HG02943 (cell line): ENCODE results near the gene GSC2.
"Not testable (repeated sequence)": the region's sequence is repeated elsewhere in the genome, so short reads cannot be mapped to it uniquely, and the experiment has no call there.

Experiments
- ATAC-seq: cut with Tn5 transposase; IDR thresholded peaks from one replicate; pipeline ENCODE4 v1.9.1; 2021; ENCODE audit warnings: mild to moderate bottlenecking, low read depth, moderate library complexity; ENCODE audit not compliant: unreplicated experiment

The GSC2 gene

DNA sequence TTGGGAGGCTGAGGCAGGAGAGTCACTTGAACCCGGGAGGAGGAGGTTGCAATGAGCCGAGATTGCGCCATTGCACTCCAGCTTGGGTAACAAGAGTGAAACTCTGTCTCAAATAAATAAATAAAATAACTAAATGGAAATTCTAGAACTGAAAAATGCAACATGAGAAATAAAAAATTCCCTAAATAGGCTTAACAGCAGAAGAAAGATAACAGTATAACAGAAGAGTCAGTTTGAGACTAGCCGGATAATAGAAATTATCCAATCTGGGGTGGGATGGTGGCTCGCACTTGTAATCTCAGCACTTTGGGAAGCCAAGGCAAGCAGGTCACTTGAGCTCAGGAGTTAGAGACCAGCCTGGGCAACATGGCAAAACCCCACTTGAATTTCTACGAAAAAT lies 14.3 kb upstream of the GSC2 start:
- no peak for ATAC-seq

DNA sequence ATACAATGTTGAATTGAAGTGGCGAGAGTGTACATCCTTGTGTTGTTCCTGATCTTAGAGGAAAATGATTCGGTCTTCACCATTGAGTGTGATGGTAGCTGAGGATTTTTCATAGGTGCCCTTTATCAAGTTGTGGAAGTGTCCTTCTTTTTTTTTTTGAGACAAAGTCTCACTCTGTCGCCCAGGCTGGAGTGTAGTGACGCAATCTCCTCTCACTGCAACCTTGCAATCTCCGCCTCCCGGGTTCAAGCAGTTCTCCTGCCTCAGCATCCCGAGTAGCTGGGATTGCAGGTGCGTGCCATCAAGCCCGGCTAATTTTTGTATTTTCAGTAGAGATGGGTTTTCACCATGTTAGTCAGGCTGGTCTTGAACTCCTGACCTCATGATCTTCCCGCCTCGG lies 8.6 kb upstream of the GSC2 start:
- not testable (repeated sequence) for ATAC-seq

DNA sequence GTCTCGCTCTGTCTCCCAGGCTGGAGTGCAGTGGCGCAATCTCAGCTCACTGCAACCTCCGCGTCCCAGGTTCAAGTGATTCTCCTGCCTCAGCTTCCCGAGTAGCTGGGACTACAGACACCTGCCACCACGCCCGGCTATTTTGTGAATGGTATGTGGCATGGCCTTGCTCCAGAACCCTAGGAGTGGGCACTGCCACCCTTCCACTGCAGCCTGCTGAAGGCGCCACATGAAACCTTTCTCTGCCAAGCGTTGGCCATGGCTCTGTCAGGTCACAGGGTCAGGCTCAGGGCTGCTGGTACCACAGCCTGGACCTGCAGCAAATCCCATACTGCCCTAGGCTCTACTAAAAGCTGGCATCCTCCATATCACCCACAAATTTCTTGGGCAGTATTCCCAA lies 6.0 kb upstream of the GSC2 start:
- not testable (repeated sequence) for ATAC-seq

DNA sequence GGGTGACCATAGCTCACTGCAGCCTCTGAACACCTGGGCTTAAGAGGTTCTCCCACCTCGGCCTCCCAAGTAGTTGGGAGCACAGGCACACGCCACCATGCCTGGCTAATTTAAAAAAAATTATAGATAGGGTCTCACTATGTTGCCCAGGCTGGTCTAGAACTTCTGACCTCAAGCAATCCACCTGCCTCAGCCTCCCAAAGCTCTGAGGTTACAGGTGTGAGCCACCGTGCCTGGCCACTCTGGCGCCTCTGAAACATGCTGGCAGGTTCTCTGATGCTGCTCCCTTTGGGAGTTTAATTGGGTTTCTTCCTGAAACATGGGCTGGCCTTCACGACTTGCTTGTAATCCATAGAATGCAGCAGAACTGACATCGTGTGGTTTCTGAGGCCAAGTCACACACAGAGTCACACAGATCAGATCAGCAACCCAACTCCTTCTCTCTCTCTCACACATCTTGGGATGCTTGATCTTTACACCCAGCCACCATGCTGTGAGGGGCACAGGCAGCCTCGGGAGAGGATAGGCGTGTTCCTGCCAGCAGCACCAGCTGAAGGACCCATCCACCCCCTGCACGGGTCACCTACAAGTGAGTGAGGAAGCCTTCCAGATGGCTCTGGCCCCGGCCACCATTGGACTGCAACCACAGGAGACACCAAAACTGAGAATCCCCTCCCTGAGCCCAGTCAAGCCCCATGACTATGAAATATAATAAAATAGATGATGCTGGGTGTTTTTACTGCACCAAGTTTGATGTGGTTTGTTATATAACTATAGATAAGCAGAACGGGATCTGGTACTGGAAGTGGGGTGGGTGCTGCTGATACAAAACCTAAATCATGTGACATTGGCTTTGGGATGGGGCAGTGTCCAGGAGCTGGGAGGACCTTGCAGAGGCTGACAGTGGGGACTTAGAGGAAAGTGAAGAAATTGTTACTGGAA lies 3.1 kb upstream of the GSC2 start:
- no peak for ATAC-seq

DNA sequence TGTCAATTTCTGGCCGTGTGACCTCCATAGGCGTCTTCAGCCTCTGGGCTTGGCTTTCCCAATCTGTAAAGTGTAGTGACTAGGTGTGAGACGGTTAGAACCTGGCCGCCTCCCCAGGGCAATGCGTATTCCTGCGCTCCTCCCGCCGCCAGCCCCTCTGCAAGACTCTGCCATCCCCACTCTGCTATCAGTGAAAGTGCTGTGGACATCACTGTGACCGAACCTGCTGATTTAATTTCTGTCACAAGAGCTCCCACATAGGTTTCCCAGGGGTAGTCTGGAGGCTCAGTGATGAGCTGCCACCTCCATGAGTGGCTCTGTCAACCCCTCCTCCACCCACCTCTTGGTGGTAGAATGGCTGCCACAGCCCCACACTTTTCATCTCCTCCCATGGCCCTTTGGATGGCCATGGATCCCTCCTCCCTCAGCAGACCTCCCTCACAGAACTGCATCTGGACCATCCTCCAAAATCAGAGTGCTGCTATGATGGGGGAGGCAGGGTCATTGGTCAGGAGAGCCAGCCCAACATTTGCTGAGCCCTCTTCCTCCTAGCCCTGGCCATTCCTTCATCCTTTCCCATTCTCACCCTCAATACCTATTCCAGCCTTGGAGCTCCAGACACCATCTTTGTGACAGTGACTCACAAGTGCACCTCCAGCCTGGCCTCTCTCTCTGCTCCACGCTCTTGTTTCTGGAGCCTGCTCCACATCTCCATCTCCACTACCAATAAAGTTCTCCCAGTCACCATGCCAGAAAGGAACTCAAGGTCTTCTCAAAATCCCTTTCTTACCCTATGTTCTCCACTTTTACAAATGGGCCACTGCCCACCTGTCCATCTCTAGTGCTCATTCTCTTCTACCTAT lies 1.5 kb upstream of the GSC2 start:
- no peak for ATAC-seq

DNA sequence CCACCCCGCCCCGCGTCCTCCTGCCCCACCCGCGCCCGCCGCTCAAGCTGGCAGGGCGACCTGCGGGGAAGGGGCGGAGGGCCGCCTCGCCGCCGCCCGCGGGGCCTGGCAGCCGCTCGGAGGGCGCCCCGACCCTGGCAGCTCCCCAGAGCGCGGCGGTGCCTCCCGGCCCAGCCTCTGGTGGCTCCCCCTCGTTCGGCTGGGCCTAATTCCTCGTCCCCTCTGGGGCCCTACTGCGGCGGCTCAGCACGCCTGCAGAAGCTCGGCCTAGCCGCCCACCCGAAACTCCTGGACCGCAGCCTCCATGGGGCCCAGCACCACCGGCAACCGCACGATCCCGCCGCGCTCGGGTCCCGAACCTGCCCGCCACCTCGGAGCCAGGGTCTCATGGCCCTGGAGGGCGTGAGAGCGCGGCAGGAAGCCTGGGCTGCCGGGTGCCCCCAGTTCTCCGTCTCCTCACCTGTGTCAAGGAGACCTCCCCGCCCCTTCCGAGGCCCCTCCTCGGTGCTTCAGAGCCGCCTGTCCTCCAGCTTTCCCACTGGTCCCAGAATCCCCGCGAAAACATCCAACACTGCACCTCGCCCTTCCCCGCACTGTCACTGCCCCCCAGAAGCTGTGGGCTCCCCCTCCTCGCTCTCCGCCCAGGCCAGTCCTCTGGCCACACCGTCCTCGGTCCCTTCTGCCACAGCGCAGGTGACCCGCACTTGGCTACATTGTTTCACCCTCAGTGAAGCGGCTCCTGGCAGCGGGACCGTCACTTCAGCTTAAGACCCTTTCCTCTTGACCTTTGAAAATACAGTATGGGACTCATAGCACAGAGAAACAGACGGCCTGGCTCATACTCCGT lies 613 bp upstream of the GSC2 start:
- no peak for ATAC-seq

DNA sequence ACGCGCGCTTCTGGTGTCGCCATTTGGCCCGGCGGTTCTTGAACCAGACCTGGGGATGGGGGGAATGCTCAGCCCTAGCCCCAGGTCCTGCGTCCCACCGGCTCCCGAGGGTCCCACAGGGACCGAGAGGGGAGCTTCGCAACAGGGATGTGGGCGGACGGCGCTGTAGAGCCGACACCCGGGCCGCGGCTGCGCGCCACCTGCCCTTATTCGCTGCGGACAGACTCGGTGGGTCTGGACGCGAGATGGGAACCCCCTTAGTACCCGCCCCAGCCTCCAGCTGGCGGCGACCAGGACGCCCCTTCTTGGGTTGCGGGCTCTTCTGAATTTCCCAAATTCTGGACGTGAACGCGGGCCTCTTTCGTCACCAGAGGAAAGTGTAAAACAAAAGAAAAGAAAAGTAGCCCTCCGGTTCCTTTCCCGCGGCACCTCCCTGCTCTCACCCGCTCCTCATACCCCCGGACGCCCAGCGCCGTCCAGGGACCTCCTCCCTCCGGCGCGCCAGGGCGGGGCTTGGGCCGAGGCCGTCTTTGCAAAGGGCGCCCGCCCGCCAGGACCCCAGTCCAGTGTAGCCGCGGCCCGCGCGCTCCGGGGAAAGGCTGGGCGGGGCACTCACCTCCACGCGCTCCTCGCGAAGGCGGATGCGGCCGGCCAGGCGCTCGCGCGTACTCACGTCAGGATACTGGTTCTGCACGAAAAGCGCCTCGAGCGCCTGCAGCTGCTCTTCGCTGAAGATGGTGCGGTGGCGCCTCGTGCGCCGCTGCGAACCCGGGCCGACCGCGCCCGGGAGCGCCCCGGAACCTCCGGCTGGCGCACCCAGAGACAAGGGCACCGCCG lies 827 bp downstream of the GSC2 start:
- ATAC-seq = no peak

DNA sequence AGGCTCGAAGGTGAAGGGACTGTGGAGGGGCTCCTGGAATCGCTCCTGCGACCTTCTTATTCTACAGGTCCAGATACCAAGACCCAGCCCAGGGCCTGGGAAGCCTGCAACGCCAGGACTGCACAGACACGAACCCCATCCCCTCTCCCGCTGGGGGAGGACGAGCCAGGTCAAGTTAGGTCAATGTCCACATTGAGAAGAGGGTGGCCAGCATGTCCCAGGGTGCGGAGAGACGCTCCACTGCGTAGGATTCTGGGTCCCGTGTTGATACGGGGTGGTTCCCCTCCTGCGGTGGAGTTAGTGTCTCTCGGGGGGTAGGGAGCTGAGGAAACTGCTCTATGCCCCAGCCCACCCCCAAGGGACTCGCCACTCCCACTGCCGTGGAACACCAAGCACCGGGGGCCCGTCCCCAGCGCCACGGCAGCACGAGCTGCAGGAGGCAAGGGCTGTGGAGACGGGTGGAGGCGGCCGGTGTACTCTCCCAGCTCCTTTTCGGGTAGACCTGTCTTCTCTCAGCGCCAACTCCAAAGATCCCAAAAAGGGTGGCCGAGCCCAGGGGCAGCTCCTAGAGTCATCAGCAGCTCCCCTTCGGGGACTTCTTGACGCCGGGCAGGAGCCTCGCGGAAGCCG lies 1.6 kb downstream of the GSC2 start:
- ATAC-seq = no peak

DNA sequence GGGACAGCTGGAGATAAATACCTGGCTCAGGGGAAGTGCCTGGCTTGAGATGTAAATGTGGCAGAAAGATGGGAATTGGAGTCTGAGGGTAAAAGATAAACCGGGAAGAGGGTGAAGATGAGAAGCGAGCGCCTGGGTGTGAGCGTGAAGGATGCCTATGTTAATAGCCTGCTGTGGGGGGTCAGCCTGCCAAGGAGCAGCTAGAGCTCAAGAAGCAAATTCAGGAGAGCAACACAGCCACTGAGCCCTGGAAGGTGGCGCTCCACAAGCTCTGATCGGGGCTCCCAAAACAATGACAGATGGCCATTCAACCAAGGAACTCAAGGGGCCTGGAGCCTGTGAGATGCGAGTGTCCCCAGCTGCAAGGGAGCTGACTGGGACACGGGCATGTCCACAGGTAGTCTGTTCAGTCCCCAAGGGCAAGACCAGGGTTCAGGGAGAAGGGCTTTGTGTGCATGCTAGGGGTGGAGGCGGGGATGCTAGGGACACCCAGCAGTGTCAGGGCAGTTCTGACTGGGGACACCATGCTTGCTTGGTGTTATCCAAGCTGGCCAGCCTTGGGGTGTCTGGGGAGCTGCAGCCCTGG lies 2.8 kb downstream of the GSC2 start:
- ATAC-seq = no peak

DNA sequence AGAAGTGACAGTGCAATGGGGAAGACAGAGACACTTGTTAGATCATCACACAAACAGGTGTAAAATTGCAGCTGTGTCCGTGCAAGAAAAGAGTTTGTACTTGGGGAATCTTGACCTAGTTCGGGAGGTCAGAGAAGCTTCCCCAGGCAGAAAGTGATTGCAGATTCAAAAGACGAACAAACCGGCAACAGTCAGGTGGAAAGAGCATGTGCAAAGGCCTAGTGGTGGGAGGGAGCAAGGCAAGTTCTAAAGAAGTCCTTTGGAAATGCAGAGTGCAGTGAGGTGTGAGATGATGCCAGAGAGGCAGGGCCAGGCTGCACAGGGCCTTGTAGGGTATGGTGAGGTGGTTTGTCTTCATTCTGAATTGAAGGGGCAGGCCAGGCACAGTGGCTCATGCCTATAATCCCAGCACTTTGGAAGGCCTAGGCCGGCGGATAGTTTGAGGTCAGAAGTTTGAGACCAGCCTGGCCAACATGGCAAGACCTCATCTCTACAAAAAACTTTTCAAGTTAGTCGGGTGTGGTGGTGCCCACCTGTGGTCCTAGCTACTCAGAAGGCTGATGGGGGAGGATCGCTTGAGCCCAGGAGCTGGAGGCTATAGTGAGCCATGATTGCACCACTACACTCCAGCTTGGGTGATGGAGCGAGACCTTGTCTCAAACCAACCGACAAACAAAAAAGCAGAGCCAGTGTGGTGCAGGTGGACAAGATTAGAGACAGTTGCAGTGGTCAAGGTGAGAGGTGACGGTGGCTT lies 3.7 kb downstream of the GSC2 start:
- ATAC-seq = no peak

DNA sequence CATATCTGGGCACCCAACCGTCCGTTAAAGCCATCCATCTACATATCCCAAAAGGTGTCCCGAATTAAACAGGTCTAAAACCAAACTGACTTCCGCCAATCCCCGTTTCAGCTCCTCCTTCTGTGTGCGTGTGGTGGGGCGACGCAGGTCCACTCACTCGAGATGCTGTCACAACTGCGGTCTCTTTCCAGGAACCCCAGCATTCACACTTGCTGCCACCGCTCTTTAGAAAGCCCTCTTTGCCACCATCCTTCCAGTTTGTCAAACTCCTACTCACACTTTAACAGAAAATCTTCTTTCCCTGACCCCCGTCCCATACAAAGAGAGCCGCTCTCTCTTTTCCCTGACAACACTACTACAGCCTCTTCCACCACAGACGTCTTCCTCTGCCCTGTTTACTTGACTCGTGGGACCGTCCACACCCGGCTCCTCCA lies 6.1 kb downstream of the GSC2 start:
- peak; percentile 13 for ATAC-seq

DNA sequence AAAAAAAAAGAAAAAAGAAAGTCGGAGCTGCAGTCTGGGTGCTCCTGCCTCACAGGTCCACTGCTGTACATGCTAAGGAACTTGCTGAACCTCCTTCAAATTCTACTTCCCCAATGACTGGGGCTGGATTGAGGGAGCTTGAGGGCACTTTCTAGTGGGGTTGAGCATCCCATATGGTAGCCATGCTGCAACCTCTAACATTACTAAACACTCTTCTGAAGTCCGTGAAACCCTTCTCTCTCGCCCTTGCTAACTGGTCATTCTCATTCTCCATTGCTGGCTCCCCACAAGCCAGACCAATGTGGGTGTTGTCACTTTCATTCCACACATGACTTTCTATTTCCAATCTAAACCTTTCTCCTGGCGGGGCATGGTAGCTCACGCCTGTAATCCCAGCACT lies 6.9 kb downstream of the GSC2 start:
- ATAC-seq = no peak

DNA sequence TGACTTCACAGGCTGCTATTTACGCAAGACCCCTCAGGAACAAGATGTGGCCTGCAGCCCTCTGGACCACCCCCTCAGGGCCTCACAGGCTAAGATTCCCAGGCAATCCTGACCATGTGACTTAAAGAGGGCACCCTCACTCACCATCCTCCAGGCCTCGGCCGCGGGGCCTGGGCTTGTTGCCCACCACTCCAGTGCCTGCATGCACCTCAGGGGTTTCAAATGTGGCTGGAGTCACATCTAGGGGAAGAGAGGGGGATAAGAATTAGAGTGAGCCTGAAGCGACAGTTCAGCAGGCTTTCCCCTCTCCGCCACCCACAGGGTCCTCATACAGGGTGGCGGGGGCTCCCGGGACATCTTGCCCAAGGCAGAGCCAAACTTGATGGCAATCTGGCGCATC lies 7.7 kb downstream of the GSC2 start:
- no peak for ATAC-seq

DNA sequence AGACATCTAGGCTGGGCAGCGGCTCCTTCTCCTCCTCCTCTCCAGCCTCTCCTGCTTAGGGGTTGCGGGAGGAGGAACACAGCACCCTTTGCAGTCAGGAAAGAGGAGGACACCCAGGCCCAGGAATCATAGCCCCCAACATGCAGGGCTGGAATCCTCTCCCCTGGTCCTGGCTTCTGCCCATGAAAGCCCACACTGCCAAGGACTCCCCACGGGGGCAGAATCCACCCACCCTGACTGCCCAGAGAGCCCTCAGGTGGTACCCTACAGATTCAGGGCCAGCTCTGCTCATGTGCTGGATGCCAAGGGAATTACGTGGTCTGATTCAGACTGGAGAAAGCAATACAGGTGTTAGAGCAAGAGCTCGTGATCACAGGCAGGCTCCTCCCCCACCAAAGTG lies 10.1 kb downstream of the GSC2 start:
- no peak for ATAC-seq

DNA sequence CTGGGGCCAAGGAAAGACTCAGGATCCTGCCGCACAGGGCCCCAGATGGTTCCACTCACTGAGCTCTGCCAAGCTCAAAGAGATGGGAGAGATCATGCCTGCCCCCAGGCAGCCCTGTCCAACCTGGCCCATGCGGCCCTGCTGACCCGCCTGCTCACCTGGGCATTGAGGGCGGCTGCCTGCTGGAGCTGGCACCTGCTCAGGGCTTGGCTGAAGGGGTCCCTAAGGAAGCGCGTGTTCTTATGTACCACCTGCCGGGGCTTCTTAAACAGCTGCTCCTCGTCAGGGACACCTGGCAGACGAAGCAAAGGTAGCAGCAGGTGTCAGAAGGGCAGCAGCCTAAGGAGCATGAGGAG lies 11.1 kb downstream of the GSC2 start:
- no peak for ATAC-seq

DNA sequence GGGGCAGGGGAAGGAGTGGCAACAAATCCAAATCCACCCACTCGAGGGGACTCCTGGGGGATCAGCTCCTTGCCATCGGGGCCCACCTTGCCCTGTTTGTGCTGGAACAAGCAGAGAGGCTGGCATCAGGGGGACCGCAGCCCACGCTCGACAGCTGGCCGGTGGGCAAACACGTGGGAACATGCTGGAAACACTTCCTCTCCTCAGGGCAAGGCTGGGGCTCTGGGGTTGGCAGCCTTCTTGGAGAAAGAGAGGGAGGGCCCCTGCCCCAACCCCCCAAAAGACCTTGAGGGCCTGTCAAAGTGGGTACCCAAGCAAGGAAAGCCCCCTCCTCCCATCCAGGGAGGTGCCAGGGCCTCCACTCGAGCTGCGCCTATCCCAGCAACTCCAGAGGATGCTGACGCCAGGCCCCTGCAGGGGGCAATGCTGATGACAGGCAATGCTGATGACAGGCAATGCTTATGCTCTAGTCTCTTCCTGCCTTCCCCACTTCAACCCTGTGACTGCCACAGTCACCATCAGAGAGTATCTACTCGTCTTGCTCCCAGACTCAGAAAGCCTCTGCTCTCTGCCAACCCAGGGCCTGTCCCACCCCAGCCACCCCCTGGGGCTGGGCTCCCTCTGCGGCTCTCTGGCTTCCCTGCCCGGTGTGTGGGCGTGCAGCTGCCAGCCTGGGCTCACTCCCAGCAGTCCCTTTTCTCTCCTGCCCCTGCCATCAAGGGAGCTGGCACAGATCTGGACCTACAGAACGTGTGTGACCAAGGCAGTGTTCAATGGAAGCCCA lies 11.7 kb downstream of the GSC2 start:
- no peak for ATAC-seq

DNA sequence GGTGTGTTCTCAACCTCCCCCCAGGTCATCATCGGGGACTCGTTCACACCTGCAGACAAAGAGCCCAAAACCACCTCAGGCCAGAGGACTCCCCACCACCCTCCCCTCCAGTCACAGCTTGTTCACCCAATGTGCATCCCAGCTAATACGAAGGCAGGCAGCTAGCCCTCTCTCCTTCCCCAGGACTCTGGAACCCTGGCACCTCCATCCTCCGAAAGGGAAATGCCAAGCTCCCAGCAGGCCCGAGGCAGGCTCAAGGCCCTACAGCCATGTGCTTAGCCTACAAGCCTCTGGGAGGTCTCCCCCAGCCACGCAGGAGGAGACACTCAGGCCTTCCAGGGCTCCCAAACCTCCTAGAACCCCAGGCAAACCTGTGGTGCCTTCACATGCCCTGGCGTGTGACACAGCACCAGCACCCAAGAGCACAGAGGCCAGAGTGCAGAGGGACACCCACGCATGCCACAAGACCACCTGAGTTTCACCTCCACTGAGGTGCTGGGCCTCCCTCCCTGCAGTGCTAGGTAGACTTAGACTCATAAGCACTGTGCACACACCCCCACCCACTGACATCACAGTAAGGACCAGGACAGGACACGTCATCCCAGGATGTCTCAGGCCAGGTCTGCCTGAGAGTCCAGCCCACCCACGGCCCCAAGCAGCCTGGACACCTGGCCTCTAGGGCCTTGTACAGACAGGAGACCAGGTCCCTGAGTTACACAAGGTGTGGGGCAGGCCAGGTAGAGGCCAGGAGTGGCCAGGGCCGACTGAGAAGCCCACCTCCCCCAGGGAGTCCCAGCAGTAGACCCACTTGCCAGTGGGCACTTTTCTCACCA lies 12.5 kb downstream of the GSC2 start:
- no peak for ATAC-seq
